Measurements from ENCODE around the gene PDE7B. TPM values are rescaled to one million over a fixed set of nuclear protein-coding genes. Genes with fewer than 3 reads are reported as not detected.

The PDE7B gene
- total and polyA plus RNA-seq, 9 of the 15 experiments (the other 6 are each of a cell fraction or from before 2014, with no cell fraction given), result 0.01 TPM; not detected in 8

DNA sequence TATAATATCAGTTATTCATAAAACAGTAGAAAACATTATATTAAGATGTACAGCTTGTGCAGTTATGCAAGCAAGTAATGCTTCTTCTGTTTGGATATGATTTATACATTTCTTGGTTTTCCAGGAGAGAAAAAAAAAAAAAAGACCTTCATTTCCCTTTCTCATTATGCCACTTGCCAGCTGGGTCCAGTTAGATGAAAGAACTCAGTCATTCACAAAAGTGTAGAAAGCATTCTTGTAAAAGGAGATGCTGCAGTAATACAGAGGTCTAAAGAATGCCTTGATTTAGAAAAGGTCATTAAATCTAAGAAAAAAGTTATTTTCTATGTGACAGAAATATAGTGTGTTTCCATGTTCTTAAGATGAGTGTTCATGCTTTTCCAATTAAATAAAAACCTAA lies 7.4 kb downstream of the PDE7B start:
- no peak overlapping the region for H3K27ac ChIP-seq (ENCODE audit: extremely low read depth, low read depth, low read length)

More for the DNA sequence above, 7.4 kb downstream of the PDE7B start:
- ATAC-seq (no peak), FAIRE-seq (no peak), DNase-seq (ENCODE audit: extremely low read depth in 1 of 4, low spot score in 3 of 4) (no peak)
- TF ChIP-seq DACH1 (IDR thresholded peaks at IDR 0.05; ENCODE audit: partially characterized antibody) (no peak), CREBBP (IDR thresholded peaks at IDR 0.05; ENCODE audit: low read depth, low read length) (no peak), RBM15 (IDR thresholded peaks at IDR 0.05; ENCODE audit: insufficient read depth, low read length) (no peak), ZNF76 (CRISPR knock-in tag; IDR thresholded peaks at IDR 0.05; ENCODE audit: borderline replicate concordance) (no peak), SMC3 (conservative IDR thresholded peaks at IDR 0.05; ENCODE audit: insufficient read depth, low read depth, low read length) (no peak)
- TF ChIP-seq, protein P1, sequence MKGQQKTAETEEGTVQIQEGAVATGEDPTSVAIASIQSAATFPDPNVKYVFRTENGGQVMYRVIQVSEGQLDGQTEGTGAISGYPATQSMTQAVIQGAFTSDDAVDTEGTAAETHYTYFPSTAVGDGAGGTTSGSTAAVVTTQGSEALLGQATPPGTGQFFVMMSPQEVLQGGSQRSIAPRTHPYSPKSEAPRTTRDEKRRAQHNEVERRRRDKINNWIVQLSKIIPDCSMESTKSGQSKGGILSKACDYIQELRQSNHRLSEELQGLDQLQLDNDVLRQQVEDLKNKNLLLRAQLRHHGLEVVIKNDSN (CRISPR knock-in tag; IDR thresholded peaks at IDR 0.05), result no peak
- TF ChIP-seq, protein P2, sequence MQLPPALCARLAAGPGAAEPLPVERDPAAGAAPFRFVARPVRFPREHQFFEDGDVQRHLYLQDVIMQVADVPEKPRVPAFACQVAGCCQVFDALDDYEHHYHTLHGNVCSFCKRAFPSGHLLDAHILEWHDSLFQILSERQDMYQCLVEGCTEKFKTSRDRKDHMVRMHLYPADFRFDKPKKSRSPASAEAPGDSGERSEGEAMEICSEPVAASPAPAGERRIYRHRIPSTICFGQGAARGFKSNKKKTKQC (CRISPR knock-in tag; IDR thresholded peaks at IDR 0.05), result no peak
- TF ChIP-seq, protein P3, sequence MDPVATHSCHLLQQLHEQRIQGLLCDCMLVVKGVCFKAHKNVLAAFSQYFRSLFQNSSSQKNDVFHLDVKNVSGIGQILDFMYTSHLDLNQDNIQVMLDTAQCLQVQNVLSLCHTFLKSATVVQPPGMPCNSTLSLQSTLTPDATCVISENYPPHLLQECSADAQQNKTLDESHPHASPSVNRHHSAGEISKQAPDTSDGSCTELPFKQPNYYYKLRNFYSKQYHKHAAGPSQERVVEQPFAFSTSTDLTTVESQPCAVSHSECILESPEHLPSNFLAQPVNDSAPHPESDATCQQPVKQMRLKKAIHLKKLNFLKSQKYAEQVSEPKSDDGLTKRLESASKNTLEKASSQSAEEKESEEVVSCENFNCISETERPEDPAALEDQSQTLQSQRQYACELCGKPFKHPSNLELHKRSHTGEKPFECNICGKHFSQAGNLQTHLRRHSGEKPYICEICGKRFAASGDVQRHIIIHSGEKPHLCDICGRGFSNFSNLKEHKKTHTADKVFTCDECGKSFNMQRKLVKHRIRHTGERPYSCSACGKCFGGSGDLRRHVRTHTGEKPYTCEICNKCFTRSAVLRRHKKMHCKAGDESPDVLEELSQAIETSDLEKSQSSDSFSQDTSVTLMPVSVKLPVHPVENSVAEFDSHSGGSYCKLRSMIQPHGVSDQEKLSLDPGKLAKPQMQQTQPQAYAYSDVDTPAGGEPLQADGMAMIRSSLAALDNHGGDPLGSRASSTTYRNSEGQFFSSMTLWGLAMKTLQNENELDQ (CRISPR knock-in tag; IDR thresholded peaks at IDR 0.05; ENCODE audit: borderline replicate concordance), result no peak
- TF ChIP-seq, protein P4, sequence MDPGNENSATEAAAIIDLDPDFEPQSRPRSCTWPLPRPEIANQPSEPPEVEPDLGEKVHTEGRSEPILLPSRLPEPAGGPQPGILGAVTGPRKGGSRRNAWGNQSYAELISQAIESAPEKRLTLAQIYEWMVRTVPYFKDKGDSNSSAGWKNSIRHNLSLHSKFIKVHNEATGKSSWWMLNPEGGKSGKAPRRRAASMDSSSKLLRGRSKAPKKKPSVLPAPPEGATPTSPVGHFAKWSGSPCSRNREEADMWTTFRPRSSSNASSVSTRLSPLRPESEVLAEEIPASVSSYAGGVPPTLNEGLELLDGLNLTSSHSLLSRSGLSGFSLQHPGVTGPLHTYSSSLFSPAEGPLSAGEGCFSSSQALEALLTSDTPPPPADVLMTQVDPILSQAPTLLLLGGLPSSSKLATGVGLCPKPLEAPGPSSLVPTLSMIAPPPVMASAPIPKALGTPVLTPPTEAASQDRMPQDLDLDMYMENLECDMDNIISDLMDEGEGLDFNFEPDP (CRISPR knock-in tag; IDR thresholded peaks at IDR 0.05), result no peak
- no peak overlapping the region for H3K9ac ChIP-seq (ENCODE audit: insufficient read depth in 1 of 2, low read depth in 2 of 2, low read length in 2 of 2)
- no peak overlapping the region for H3K4me3 ChIP-seq
- H3K79me2 ChIP-seq (ENCODE audit: control insufficient read depth, insufficient read depth, low read length), result no peaks in the 10 kb centered on the region
- no peaks in the 10 kb centered on the region for H3K36me3 ChIP-seq (ENCODE audit: control insufficient read depth, insufficient read depth, low read length)
- H2AFZ ChIP-seq (ENCODE audit: low read depth, low read length), result no peak overlapping the region
- H3K4me1 ChIP-seq (replicated peaks in 1 of 2; ENCODE audit: control insufficient read depth in 2 of 2, insufficient read depth in 2 of 2, low read length in 2 of 2), result no peaks in the 10 kb centered on the region
- POLR2A ChIA-PET, result no interaction called here
- no peaks in the 10 kb centered on the region for H3K9me1 ChIP-seq (ENCODE audit: control insufficient read depth, insufficient read depth, low read length)
- H3K4me2 ChIP-seq (ENCODE audit: insufficient read depth, low read length), result no peak overlapping the region
- H4K20me1 ChIP-seq (replicated peaks; ENCODE audit: control insufficient read depth, insufficient read depth, low read length), result no peaks in the 10 kb centered on the region
- in situ Hi-C loops (cut with MboI), result no loop called here
- no peaks in the 10 kb centered on the region for H3K9me3 ChIP-seq (replicated peaks; ENCODE audit: control insufficient read depth, insufficient read depth, low read depth, low read length)
- CTCF ChIA-PET (ENCODE audit: low intra/inter-chr PET ratio), result no interaction called here
- no peaks in the 10 kb centered on the region for H3K27me3 ChIP-seq (ENCODE audit: control insufficient read depth in 2 of 2, insufficient read depth in 2 of 2, low read length in 2 of 2)
- intact Hi-C loops (cut with micrococcal nuclease), result no loop called here
- no TSS peak for BruUV-seq (replicated peaks)
